ENCODE measurements around the gene NR4A1. TPM values are rescaled to one million over a fixed set of nuclear protein-coding genes. Genes with fewer than 3 reads are reported as not detected.

The NR4A1 gene
- total and polyA plus RNA-seq, 9 of the 15 experiments (the other 6 are each of a cell fraction or from before 2014, with no cell fraction given), result 0.07 to 4.7 (median 1.9) TPM; not detected in 1

DNA sequence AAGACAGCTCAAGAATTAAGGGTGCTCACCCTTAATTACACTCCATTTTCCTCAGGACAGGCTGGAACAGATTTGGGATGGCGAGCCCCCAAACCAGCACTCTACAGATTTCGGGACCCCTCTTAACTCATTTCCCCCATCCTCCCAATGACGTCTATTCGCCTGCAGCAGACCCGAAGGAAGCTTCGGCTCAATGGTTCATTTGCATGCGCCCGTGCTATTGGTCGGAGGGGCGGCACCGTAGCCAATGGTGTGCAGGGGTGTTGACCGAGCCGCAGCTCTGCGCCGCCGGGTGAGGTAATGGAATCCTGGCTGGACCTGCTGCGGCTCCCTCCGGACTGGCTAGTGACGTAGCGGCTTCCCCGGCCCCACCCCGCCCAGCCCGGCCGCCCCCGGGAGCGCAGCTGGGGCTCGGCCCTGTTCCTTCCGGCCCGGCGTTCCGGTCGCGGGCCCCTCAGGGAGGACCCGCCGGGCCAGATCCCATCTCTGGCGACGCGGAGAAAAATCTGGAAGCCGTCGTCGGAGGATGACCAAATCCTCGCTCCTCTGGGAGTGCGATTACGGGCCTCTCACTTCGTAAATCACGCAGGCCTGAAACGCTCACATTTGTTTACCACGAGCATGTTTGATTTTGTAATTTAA lies 18.3 kb upstream of the NR4A1 start (continued):
- TF ChIP-seq, protein P1, sequence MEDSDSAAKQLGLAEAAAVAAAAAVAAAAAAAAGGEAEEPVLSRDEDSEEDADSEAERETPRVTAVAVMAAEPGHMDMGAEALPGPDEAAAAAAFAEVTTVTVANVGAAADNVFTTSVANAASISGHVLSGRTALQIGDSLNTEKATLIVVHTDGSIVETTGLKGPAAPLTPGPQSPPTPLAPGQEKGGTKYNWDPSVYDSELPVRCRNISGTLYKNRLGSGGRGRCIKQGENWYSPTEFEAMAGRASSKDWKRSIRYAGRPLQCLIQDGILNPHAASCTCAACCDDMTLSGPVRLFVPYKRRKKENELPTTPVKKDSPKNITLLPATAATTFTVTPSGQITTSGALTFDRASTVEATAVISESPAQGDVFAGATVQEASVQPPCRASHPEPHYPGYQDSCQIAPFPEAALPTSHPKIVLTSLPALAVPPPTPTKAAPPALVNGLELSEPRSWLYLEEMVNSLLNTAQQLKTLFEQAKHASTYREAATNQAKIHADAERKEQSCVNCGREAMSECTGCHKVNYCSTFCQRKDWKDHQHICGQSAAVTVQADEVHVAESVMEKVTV (CRISPR knock-in tag; IDR thresholded peaks at IDR 0.05), result no peak
- TF ChIP-seq RBFOX2 (IDR thresholded peaks at IDR 0.05; ENCODE audit: low read depth, low read length), result peak; percentile 71
- no peak for TF ChIP-seq AFF4 (CRISPR knock-in tag; IDR thresholded peaks at IDR 0.05)
- TF ChIP-seq ZBTB26 (CRISPR knock-in tag; IDR thresholded peaks at IDR 0.05), result no peak
- no peak; a peak in 1 of 3 replicates for TF ChIP-seq CBX3 (IDR thresholded peaks at IDR 0.05; ENCODE audit: borderline replicate concordance in 1 of 2, low read length in 2 of 2)
- 0 out of 2 replicates have a peak, but pooled peaks have one; percentile 70 for TF ChIP-seq ZNF175 (CRISPR knock-in tag; IDR thresholded peaks at IDR 0.05; ENCODE audit: low read depth)
- TF ChIP-seq SREBF2 (CRISPR knock-in tag; IDR thresholded peaks at IDR 0.05), result no peak
- no peak for TF ChIP-seq ZNF217 (CRISPR knock-in tag; IDR thresholded peaks at IDR 0.05)
- peak; percentile 86 for TF ChIP-seq GABPA (tag; conservative IDR thresholded peaks at IDR 0.05; ENCODE audit: low read depth)
- TF ChIP-seq KLF6 (CRISPR knock-in tag; IDR thresholded peaks at IDR 0.05; ENCODE audit: borderline replicate concordance), result no peak
- no peak for TF ChIP-seq KAT7 (CRISPR knock-in tag; IDR thresholded peaks at IDR 0.05; ENCODE audit: borderline replicate concordance)
- TF ChIP-seq CBFB (CRISPR knock-in tag; IDR thresholded peaks at IDR 0.05), result no peak
- TF ChIP-seq, protein P2, sequence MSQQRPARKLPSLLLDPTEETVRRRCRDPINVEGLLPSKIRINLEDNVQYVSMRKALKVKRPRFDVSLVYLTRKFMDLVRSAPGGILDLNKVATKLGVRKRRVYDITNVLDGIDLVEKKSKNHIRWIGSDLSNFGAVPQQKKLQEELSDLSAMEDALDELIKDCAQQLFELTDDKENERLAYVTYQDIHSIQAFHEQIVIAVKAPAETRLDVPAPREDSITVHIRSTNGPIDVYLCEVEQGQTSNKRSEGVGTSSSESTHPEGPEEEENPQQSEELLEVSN (IDR thresholded peaks at IDR 0.05; ENCODE audit: borderline replicate concordance in 1 of 2, extremely low read depth in 1 of 2, insufficient read depth in 1 of 2, insufficient read length in 1 of 2, low read depth in 1 of 2, low read length in 1 of 2, poor library complexity in 1 of 2, severe bottlenecking in 1 of 2), result peak in 1 of 2 experiments; percentile 26
- TF ChIP-seq, protein P3, sequence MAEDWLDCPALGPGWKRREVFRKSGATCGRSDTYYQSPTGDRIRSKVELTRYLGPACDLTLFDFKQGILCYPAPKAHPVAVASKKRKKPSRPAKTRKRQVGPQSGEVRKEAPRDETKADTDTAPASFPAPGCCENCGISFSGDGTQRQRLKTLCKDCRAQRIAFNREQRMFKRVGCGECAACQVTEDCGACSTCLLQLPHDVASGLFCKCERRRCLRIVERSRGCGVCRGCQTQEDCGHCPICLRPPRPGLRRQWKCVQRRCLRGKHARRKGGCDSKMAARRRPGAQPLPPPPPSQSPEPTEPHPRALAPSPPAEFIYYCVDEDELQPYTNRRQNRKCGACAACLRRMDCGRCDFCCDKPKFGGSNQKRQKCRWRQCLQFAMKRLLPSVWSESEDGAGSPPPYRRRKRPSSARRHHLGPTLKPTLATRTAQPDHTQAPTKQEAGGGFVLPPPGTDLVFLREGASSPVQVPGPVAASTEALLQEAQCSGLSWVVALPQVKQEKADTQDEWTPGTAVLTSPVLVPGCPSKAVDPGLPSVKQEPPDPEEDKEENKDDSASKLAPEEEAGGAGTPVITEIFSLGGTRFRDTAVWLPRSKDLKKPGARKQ (CRISPR knock-in tag; IDR thresholded peaks at IDR 0.05), result no peak
- TF ChIP-seq PTRF (tag; IDR thresholded peaks at IDR 0.05), result no peak
- TF ChIP-seq ZNF140 (CRISPR knock-in tag; IDR thresholded peaks at IDR 0.05), result no peak
- peak; percentile 88 for TF ChIP-seq CXXC5 (CRISPR knock-in tag; IDR thresholded peaks at IDR 0.05)

Data from K562 (cell line).